HG02970 (cell line): ENCODE results near the gene TPPP2.
"Not testable (repeated sequence)": the region's sequence is repeated elsewhere in the genome, so short reads cannot be mapped to it uniquely, and the experiment has no call there.

Experiments
- ATAC-seq: cut with Tn5 transposase; IDR thresholded peaks from one replicate; pipeline ENCODE4 v1.9.1; 2021; ENCODE audit warnings: mild to moderate bottlenecking, moderate library complexity, moderate number of reproducible peaks; ENCODE audit not compliant: unreplicated experiment, low FRiP score

The TPPP2 gene

GRCh38 chr14:21029917-21030316, at the start of gene TPPP2:
Gene TPPP2 (plus strand): TSS chr14:21030217. CDS start chr14:21030582, 365 bp downstream.
- no peak for ATAC-seq

GRCh38 chr14:20980906-20981305, 49.1 kb upstream of the TPPP2 start:
- no peak for ATAC-seq

DNA sequence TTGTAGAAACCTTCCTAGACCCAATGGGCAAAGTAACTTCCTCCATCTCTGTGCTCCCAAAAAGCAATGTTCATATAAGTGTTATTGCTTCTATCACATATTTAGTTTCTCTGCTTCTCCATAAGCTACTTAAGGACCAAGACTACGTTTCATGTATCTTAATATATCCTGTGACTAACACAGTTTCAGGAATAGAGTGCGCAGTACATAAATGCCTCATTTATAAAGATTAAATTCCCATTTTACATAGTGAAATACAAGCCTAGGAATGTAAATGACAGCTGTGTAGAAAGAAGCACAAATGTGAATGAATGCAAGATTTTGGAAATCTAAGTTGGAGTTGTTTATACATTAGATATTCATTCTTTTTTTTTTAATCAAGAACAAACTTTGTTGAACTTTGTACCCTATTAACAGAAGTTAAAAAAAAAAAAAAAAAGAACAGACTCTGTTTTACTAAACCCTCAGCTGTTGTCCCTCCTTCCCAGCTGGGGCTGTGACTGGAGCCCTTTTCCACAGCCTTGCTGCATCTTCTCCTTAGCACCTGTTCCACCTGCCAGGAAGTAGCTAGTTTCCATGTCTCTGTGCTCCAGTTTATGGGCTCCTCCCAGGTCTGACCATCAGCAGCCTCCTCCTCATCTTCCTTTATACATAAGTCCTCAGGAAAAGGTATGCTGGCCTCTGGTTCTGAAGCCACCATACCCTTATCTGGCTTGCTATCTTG, 47.2 kb upstream of the TPPP2 start:
- ATAC-seq, result no peak

DNA sequence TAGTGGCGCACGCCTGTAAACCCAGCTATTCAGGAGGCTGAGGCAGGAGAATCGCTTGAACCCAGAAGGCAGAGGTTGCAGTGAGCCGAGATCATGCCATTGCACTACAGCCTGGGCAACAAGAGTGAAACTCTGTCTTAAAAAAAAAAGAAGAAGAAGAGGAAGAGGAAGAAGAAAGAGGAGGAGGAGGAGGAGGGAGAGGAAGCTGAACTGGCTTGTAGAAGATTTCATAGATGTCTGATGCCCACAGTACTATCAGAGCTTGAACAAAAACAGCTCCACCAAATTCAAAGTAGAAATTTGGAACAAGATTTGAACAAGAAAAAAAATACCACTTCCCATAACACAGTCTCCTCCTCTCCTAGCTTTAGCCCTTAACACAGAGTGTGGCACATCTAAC, 44.4 kb upstream of the TPPP2 start:
- not testable (repeated sequence) for ATAC-seq

- ATAC-seq, result no peak
Measured at GRCh38 chr14:20986811-20987210, 43.2 kb upstream of the TPPP2 start.

DNA sequence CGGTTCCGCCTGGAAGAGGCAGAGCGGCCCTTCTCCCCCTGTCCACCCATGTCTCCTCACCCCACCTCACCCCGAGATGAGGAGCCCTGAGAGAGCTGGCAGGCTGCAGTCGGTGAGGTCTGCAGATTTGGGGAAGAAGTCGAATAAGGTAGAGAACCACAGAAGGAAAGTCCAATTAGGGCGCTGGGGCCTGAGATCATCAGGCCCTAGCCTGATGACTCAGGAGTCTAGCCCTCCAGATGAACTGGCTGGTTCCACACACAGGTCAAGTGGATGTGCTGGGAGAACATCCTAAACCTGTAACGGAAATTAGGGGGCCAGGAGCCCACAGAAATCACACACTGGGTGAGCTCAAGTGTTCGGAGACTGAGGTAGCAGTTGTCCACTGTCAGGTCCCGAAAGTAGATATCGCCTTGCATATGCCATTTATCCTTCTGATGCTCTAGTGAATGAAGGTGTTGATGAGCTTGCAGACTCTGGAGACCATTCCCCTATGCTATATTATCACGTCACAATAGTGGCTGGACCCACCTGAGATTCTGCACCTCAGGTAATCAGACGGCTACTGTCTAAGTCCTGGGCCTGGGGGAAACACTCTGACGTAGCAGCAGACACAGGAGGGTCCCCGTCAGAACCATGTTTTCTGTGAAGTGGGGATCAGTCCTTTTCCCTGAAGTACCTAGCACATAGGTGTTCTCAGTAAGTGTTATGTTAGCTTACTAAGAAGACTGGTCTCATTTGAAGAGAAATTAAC, 41.1 kb upstream of the TPPP2 start:
- no peak for ATAC-seq

DNA sequence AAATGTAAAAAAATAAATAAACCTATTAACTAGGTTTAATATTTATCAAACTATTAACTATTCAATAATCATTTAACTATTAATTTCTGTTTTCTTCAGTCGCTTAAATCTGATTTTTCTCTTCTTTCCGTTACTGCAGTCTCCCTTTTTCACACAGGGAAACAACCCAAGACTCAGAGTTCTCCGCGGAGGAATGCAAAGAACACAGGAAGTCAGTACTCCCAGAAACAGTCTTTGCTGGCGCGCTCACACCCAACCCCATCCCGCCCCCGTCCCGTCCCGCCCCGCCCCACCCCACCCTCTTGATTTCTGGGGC, 40.6 kb upstream of the TPPP2 start:
- ATAC-seq, result no peak

DNA sequence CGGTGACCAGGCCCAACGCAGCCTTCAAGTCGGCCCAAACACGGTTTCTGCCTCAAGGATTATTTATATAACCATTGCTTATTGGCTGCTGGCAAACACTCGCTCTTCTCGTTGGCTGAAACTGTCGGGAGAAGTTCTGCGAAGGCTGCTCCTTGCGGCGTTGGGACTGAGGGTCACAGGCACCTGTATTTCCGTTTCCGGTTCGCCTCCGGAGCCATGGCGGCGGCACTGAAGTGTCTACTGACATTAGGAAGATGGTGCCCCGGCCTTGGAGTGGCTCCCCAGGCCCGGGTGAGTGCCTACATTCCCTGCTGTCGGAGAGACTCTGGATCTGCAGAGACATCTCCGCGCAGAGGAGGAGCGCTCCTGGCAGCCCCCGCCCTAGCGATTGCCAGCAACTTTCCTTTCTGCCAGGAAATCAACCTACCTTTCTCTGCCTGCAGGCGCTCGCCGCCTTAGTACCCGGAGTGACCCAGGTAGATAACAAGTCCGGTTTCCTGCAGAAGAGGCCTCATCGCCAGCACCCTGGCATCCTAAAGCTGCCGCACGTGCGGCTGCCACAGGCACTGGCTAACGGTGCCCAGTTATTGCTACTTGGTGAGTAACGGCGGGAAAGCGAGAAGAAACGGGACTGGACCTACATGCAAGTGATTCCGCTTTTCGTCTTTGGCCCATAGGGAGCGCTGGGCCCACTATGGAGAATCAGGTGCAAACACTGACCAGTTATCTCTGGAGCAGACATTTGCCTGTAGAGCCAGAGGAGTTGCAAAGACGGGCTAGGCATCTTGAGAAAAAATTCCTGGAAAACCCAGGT, 40.0 kb upstream of the TPPP2 start, which contains the start of gene METTL17:
Gene METTL17 (plus strand): TSS at position 194 of the 814 bp plus-strand sequence. CDS start 23 bp downstream, at position 217.
- peak; percentile 82 for ATAC-seq

- no peak for ATAC-seq
Measured at GRCh38 chr14:20996521-20996920, 33.5 kb upstream of the TPPP2 start.

- no peak for ATAC-seq
Measured at GRCh38 chr14:20997115-20997514, 32.9 kb upstream of the TPPP2 start.

DNA sequence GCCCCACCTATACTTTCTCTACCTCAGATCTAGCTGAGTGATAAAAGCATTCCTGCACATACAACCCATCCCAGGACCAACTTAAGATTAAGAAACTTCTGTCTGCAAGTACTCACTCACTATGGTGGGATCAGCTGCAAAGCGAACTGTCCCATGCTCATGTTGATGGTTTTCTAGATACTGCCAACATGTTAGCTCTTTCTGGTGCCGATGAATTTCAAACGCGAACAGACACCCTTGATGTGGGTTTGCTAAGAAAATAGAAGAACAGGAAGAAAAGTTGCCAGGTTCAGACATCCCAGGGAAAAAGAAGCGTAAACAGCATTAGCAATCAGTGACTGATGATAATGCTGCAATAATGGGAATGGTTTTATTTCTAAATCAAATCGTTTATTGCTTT, 32.5 kb upstream of the TPPP2 start:
- no peak for ATAC-seq

GRCh38 chr14:20998139-20998538, 31.9 kb upstream of the TPPP2 start:
- no peak for ATAC-seq

GRCh38 chr14:20998674-20999366, 31.2 kb upstream of the TPPP2 start, which contains the start of gene SLC39A2:
Gene SLC39A2 (plus strand): TSS chr14:20999293. CDS start chr14:20999447, 154 bp downstream.
- no peak for ATAC-seq

DNA sequence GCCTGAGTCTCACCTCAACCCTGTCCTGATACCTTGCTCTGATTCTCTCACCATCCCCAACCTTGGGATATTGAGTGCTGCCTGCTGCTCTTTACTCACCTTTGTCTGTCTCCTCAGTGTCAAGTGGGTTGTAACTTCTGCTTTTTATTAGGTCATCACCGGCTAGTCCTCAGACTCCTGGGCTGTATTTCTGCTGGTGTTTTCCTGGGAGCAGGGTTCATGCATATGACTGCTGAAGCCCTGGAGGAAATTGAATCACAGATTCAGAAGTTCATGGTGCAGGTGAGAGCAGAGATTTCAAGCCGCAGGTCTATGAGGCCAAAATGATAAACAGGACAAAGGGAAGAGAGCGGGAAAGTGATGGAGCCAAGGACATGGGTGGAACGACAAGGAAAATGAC, 30.4 kb upstream of the TPPP2 start:
- ATAC-seq, result no peak

DNA sequence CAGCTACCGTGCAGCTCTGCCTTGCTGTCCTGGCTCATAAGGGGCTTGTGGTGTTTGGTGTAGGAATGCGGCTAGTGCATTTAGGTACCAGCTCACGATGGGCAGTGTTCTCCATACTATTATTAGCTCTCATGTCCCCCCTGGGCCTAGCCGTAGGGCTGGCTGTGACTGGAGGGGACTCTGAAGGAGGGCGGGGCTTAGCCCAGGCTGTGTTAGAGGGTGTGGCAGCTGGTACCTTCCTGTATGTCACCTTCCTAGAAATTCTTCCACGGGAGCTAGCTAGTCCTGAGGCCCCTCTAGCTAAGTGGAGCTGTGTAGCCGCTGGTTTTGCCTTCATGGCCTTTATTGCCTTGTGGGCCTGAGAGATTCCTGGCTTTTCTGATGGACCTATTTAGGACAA, 28.8 kb upstream of the TPPP2 start:
- no peak for ATAC-seq

- ATAC-seq, result no peak
Measured at GRCh38 chr14:21003788-21004346, 26.1 kb upstream of the TPPP2 start.

DNA sequence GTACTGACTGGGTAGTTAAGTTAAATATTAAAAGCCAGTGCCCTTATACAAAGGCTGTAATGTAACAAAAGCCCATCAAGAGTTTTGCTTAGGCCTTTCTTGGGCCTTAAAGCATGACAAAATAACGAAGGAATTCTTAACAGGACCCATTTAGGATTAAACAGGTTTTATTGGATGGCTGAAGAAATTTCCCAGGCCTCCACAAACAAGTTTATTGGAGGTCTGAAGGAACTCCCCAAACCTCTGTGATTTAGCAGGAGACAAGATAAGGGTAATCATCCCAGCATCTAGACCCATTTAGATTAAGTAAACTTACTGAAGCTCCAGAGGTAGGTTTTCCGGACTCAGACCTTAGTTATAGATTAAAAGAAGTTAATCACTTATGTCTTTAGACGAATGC, 20.3 kb upstream of the TPPP2 start:
- ATAC-seq, result not testable (repeated sequence)

- no peak for ATAC-seq
Measured at GRCh38 chr14:21011136-21011535, 18.9 kb upstream of the TPPP2 start.

DNA sequence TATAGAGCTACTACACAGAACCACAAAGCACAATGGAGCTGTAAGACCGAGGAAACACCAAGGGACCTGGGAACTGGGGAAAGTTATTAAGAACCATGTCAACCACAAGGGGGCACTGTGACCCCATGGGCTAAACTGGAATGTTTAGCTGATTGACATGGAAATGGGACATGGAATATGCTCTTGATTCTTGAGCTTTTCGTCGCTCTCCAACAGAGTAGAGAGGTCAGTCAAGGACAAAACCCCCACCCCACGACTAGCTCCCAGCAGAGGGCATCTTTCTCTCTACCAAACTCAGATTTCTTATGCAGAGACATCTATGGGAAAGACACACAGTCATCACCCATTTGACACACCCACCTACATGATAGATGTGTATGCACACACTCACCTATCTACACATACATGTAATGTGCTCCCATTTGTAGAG, 15.2 kb upstream of the TPPP2 start:
- no peak for ATAC-seq

DNA sequence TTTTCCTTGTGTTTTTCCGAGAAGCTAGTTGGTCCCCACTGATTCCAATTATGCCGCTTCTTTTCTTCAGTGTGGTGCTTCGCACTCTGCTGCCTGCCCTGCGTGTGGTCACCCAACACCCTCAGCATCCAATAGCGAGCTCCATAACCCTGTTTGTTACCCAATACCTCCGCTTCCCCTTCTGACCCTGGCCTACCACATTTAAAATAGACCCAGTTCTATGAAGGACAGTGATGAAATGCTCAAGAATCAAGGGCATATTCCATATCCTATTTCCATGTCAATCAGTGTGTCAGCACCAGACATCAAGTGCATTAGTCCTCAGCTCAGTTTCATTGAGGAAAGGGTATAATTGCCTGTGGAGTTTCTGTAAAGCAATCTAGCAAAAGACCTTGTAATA, 14.7 kb upstream of the TPPP2 start:
- ATAC-seq, result no peak
